Activated CD4-positive, alpha-beta memory T cell treated with anti-CD3 and anti-CD28 coated beads, Interleukin-2, amount 10 ng/mL, durations not matched to agents 7 days and 5 days (primary cell): ENCODE results near the gene BEAN1. TPM values are rescaled to one million over a fixed set of nuclear protein-coding genes. Genes with fewer than 3 reads are reported as not detected.

ENCODE experiments used
- CTCF ChIA-PET: fragments of 350-600 bp; sonication (Branson Sonifier 250); formaldehyde crosslinking; loops from one replicate; lab custom pipeline; 2021; ENCODE audit warnings: antibody characterized with exemption, inconsistent platforms; lab: Charles Lee
- POLR2A ChIA-PET: fragments of 350-600 bp; sonication (Branson Sonifier 250); formaldehyde crosslinking; loops from one replicate; lab custom pipeline; 2021; ENCODE audit warnings: antibody characterized with exemption; lab: Charles Lee
- DNase-seq: peaks from one replicate; pipeline ENCODE4 v3.0.0-alpha.2; 2020
- H3K27ac Mint-ChIP-seq: one replicate; pipeline ENCODE4 v1.8.0; 2021; ENCODE audit warnings: mild to moderate bottlenecking, mixed read lengths
- H3K27me3 Mint-ChIP-seq: one replicate; pipeline ENCODE4 v1.8.0; 2021; ENCODE audit warnings: mixed read lengths
- H3K36me3 Mint-ChIP-seq: one replicate; pipeline ENCODE4 v1.8.0; 2021; ENCODE audit warnings: low read depth, mixed read lengths
- H3K4me1 Mint-ChIP-seq: one replicate; pipeline ENCODE4 v1.8.0; 2021; ENCODE audit warnings: mixed read lengths
- H3K4me3 Mint-ChIP-seq: one replicate; pipeline ENCODE4 v1.8.0; 2021; ENCODE audit warnings: mild to moderate bottlenecking, mixed read lengths
- H3K9me3 Mint-ChIP-seq: one replicate; pipeline ENCODE4 v1.8.0; 2021; ENCODE audit warnings: mixed read lengths
- total RNA-seq, 2 experiments: library from RNA; stranded (reverse); gene quantifications; one replicate each; pipeline ENCODE4 v1.2.3, GENCODE V29; 2021

The BEAN1 gene
- total RNA-seq, 2 experiments from 2014 or later: not detected

DNA sequence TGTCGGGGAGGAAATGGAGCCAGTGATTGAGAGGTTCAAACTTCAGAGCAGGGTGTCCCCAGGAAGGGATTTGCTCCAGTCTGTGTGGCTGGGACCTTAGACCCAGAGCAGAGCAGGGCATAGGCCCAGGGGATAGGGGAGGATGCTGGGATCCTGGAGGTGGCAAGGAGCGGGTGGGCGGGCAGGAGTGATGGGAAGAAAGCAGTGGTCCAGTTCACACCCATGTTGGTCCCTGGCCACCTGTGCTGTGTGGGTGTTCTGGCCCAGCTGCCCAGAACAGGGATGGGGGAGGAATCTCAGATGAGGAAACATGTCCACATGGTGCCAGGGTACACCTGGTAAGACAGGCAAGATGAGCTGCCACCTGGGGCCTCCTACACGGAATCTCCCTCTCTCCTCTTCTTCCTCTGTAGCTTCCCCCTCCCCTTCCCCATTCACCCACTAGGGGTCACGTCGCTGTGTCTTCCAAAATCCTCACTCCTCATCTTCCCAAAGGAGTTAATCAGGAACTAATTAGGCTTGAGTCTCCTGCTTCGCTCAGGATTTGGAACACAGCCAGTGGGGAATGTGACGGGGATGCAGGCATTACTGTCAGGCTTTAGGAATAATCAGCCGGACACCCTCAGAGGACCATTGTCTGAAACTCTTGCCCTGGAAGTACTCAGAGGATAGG lies 2.3 kb downstream of the BEAN1 start:
- no peak for DNase-seq
- H3K27ac Mint-ChIP-seq: no peak overlapping the region
- H3K4me1 Mint-ChIP-seq: peaks cover 6% of the 10 kb centered on the region
- ChIA-PET CTCF (no interaction called here), POLR2A (no interaction called here)
- H3K27me3 Mint-ChIP-seq: peaks cover 73% of the 10 kb centered on the region
- no peaks in the 10 kb centered on the region for H3K9me3 Mint-ChIP-seq
- no peak overlapping the region for H3K4me3 Mint-ChIP-seq
- no peaks in the 10 kb centered on the region for H3K36me3 Mint-ChIP-seq

DNA sequence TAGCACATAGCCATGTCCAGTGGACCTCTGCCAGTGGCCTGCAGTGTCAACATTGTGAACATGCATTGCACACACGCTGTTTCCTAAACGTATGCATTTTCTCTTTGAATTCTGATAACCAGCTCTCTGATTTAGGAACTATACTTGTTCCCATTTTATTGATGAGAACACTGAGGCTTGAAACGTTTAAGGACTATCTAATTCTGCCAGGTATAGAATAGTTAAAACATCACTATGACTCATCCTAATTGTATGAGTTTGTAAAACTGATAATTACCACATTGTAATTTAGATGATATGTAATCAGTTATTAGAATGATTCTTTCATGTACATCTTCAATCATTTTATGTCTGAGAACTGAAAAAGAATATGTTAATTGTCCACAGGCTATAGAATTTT lies 3.1 kb downstream of the BEAN1 start:
- H3K27me3 Mint-ChIP-seq: peaks cover 66% of the 10 kb centered on the region
- no peak overlapping the region for H3K27ac Mint-ChIP-seq
- H3K4me1 Mint-ChIP-seq: peaks cover 6% of the 10 kb centered on the region
- ChIA-PET CTCF (no interaction called here), POLR2A (no interaction called here)
- DNase-seq: no peak
- no peaks in the 10 kb centered on the region for H3K9me3 Mint-ChIP-seq
- H3K36me3 Mint-ChIP-seq: no peaks in the 10 kb centered on the region
- no peak overlapping the region for H3K4me3 Mint-ChIP-seq

DNA sequence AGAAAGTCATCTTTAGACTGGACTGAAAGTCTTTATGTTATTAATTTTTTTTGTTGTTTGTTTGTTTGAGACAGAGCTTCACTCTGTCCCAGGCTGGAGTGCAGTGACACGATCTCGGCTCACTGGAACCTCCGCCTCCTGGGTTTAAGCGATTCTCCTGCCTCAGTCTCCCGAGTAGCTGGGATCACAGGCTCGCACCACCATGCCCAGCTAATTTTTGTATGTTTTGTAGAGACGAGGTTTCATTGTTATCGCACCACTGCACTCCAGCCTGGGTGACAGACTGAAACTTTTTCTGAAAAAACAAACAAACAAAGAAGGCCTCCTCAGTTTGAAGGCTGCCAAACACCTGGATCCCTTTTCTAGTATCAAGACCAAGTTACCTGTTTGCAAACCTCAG lies 4.7 kb downstream of the BEAN1 start:
- no peak overlapping the region for H3K27ac Mint-ChIP-seq
- H3K9me3 Mint-ChIP-seq: no peaks in the 10 kb centered on the region
- no peak overlapping the region for H3K4me3 Mint-ChIP-seq
- DNase-seq: no peak
- POLR2A ChIA-PET: no interaction called here
- H3K4me1 Mint-ChIP-seq: peaks cover 4% of the 10 kb centered on the region
- peaks cover 54% of the 10 kb centered on the region for H3K27me3 Mint-ChIP-seq
- CTCF ChIA-PET: no interaction called here
- no peaks in the 10 kb centered on the region for H3K36me3 Mint-ChIP-seq

DNA sequence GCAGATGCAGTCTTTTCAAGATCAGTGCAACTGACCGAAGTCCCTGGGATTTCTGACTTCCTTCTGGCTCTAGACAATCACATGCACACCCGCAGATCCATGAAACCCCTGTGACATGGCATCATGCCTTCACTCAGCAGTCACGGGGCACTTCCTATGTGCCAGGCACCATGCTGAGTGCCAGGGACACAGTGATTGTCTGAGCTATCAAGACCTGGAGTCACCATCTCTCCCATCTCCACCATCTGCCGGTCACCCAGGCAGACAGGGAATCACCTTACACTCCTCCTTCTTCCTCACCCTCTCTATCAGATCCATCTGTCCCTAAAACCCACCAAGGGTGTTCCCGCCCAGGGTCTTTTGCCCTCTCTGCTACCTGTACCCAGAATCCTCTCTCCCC lies 5.3 kb downstream of the BEAN1 start:
- CTCF ChIA-PET: no interaction called here
- Mint-ChIP-seq H3K4me3 (no peak overlapping the region), H3K4me1 (peaks cover 4% of the 10 kb centered on the region), H3K27ac (no peak overlapping the region), H3K27me3 (peaks cover 54% of the 10 kb centered on the region), H3K9me3 (no peaks in the 10 kb centered on the region), H3K36me3 (no peaks in the 10 kb centered on the region)
- POLR2A ChIA-PET: interaction anchor here (0.9 kb wide), 1 partner anchor 10 kb away, joined by 3 read pairs; no protein-coding TSS in a partner anchor
- DNase-seq: no peak

DNA sequence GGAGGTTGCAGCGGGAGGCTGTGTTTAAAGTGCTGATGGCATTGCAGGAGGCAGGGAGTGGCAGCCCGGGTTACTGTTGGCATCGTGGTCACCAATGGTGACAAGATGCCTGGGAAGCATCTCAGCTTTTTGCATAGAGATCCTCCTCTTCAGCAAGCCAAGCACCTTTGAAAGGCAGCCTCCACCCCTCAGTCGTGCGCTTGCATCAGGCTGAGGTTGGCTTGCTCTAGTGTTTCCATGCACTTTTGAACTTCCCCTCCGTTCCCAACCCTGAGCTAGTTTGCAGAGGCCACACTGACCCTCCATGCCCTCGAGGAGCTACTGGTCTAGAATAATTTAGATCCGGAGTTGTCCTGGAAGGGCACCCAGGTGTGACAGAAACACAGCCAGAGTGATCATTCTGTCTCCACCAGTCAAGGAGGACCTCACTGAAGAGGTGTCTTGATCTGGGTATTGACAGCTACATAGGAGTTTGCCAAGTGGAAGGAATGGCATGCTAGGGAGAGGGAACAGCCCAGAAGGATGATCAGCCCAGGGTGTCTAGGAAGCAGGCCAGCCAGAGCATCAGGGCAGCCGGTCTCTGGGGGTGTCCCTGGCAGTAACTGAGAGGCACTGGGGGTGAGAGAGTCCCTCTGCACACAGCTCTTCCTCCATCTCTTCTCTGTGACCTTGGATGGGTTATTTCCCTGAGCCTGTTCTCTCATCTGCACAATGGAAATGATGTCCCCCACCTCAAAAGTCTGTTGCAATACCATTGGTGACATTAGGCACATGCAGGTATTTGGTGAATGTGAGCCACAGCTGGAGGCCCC lies 7.7 kb downstream of the BEAN1 start:
- Mint-ChIP-seq H3K9me3 (no peaks in the 10 kb centered on the region), H3K4me1 (no peaks in the 10 kb centered on the region), H3K27ac (no peak overlapping the region), H3K36me3 (no peaks in the 10 kb centered on the region), H3K4me3 (no peak overlapping the region), H3K27me3 (peaks cover 32% of the 10 kb centered on the region)
- no peak for DNase-seq
- ChIA-PET POLR2A (no interaction called here), CTCF (no interaction called here)

DNA sequence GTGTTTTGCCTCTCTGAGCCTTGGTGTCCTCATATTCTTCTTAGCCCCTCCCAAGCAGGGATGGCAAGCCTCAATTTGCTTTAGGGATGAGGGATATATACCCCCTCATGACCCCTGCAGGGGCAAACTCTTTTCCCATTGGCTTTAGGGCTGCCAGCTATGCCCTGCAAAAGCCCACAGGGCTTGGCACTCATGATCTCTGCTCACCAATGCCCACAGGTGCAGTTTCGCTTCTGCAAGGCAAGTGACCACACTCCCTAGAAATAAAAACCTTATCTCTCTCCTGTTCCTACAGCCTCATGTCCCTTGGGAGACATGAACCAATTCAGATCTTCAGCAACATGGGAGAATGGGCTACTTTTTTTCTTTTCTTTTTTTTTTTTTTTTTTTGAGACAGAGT lies 8.8 kb downstream of the BEAN1 start:
- Mint-ChIP-seq H3K27me3 (peaks cover 28% of the 10 kb centered on the region), H3K4me1 (no peaks in the 10 kb centered on the region), H3K36me3 (no peaks in the 10 kb centered on the region), H3K9me3 (no peaks in the 10 kb centered on the region), H3K4me3 (no peak overlapping the region), H3K27ac (no peak overlapping the region)
- no peak for DNase-seq
- CTCF ChIA-PET: no interaction called here
- POLR2A ChIA-PET: no interaction called here

DNA sequence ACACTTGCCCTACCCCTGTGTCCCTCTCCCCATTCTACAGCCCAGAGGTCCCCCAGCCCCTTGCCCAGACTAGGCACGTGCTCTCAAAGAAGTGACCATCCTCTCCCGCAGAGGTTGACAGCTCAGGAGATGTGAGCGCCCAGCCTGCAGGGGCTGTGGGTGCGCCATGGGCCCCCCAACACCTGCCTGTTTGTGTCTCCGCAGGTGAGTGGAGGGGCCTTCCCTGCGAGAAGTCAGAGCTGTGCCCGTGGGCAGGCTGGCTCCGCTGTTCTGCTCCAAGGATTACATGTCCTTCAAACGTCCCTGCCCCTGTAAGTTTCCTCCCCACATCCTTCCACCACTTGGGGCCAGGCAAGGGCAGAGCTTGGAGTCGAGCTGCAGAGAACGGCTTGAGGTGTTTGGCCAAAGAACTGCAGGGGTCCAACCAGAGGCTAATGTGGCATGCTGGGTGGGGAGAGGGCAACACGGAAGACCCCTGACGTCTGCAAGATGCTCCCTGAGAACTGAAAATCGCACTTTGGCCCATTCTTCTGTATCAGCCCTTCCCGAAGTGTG lies 10.4 kb downstream of the BEAN1 start:
- DNase-seq: no peak
- CTCF ChIA-PET: interaction anchor here (0.5 kb wide), 1 partner anchor 51 kb away, joined by 3 read pairs; no protein-coding TSS in a partner anchor
- no peaks in the 10 kb centered on the region for H3K36me3 Mint-ChIP-seq

DNA sequence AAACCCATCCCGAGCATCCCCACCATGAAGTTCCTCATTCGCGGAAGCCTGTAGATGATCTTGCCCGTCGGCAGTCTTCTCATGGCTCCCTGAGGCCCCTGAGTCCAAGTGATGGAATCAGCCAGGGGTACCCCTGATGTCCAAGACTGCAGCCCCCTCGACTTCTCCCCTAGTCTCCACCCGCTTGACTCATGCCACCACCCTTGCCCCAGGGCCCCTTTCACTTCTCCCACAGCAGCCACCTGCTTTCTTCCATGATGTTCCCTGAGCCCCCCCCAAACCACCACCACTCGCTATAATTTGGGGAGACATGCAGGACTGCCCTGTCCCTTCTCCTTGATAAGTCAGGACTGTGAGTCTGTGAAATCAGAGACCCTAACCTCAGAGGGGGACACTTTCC lies 11.4 kb downstream of the BEAN1 start:
- ChIA-PET POLR2A (no interaction called here), CTCF (no interaction called here)
- H3K27ac Mint-ChIP-seq: no peak overlapping the region
- H3K27me3 Mint-ChIP-seq: peaks cover 8% of the 10 kb centered on the region
- no peaks in the 10 kb centered on the region for H3K36me3 Mint-ChIP-seq
- H3K4me3 Mint-ChIP-seq: no peak overlapping the region
- H3K4me1 Mint-ChIP-seq: no peaks in the 10 kb centered on the region
- DNase-seq: no peak
- H3K9me3 Mint-ChIP-seq: no peaks in the 10 kb centered on the region

More for the DNA sequence above, 10.4 kb downstream of the BEAN1 start:
- Mint-ChIP-seq H3K4me3 (no peak overlapping the region), H3K9me3 (no peaks in the 10 kb centered on the region), H3K27me3 (peaks cover 15% of the 10 kb centered on the region), H3K4me1 (no peaks in the 10 kb centered on the region), H3K27ac (no peak overlapping the region)
- POLR2A ChIA-PET: no interaction called here

DNA sequence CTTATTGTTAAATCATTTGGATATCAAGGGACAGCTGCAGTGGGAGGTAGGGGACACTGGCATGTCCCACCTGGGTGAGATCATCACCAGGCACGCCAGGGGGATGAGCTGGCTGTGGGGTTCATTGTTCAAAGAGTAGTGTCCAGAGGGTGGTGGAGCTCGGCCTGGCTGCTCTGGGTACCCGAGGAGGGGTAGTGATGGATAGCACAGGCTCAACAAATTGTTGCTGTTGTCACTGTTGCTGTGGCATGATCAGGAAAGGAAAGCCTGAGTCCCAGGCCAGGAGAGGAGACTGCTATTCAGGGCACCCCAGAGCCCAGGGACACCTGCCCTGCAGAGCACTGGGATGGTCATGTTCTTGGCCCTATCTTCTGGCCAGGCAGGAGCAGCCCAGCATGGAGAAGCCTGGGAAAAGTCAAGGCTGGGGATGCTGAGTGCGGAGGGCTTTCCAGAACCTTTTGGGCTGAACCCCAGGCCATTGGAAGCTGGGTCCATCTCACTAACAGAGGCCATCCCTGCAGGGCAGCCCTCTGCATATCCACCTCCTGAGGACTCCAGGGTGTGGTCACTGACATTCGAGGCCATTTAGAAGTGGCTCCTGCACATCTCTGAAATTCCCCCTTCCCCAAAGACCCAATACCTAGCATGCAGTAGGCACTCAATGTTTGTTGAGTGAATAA lies 12.1 kb downstream of the BEAN1 start:
- ChIA-PET CTCF (interaction anchor here (1.2 to 1.5 kb wide), 2 partner anchors 16 to 32 kb away, joined by 3 to 4 read pairs; no protein-coding TSS in a partner anchor), POLR2A (no interaction called here)
- no peak for DNase-seq
- Mint-ChIP-seq H3K27me3 (peaks cover 12% of the 10 kb centered on the region), H3K27ac (no peak overlapping the region), H3K4me1 (no peaks in the 10 kb centered on the region), H3K36me3 (no peaks in the 10 kb centered on the region), H3K9me3 (no peaks in the 10 kb centered on the region), H3K4me3 (no peak overlapping the region)

DNA sequence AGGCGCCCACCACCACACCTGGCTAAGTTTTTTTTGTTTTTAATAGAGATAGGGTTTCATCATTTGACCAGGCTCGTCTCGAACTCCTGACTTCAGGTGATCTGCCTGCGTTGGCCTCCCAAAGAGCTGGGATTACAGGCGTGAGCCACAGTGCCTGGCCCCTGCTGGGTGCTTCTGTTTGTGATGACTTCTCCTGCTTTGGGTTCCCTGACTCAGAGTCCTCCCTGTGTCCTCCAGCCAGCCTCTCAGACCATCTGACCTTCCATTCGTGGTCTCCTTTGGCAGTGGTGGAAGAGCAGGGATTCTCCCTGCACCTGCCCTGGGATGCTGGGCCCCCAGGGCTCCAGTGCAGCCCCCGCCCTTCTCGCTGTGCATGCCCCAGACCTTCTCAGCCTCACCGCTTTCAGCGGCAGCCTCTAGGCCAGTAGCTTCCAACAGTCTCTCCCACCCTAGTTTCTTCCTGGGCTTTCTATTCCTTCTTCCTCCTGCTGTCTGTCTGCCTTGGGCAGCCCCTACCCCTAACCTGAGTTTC lies 13.2 kb downstream of the BEAN1 start:
- no peak overlapping the region for H3K4me3 Mint-ChIP-seq
- H3K9me3 Mint-ChIP-seq: no peaks in the 10 kb centered on the region
- POLR2A ChIA-PET: no interaction called here
- H3K27ac Mint-ChIP-seq: no peak overlapping the region
- DNase-seq: no peak
- H3K36me3 Mint-ChIP-seq: no peaks in the 10 kb centered on the region
- CTCF ChIA-PET: interaction anchor here (1.2 to 1.5 kb wide), 2 partner anchors 15 to 34 kb away, joined by 3 to 4 read pairs; no protein-coding TSS in a partner anchor
- peaks cover 14% of the 10 kb centered on the region for H3K27me3 Mint-ChIP-seq
- H3K4me1 Mint-ChIP-seq: no peaks in the 10 kb centered on the region

DNA sequence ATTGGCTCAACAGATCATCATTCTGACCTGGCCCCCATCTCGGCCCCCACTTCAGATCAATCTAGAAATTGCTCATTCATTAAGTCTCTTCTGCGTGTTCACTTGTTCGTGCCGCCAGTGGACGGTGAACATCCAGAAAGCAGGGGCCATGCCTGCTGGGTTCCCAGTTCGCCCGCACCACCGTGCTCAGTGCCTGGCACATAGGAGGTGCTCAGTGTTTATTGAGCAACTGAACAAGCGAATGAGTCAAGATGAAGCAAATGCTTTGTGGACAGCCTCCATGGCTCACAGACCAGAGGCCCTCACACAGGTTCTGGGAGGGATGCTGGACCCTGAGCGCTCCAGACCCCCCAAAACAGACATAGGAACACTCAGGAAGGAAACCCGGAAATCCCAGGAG lies 13.9 kb downstream of the BEAN1 start:
- no peaks in the 10 kb centered on the region for H3K36me3 Mint-ChIP-seq
- POLR2A ChIA-PET: no interaction called here

DNA sequence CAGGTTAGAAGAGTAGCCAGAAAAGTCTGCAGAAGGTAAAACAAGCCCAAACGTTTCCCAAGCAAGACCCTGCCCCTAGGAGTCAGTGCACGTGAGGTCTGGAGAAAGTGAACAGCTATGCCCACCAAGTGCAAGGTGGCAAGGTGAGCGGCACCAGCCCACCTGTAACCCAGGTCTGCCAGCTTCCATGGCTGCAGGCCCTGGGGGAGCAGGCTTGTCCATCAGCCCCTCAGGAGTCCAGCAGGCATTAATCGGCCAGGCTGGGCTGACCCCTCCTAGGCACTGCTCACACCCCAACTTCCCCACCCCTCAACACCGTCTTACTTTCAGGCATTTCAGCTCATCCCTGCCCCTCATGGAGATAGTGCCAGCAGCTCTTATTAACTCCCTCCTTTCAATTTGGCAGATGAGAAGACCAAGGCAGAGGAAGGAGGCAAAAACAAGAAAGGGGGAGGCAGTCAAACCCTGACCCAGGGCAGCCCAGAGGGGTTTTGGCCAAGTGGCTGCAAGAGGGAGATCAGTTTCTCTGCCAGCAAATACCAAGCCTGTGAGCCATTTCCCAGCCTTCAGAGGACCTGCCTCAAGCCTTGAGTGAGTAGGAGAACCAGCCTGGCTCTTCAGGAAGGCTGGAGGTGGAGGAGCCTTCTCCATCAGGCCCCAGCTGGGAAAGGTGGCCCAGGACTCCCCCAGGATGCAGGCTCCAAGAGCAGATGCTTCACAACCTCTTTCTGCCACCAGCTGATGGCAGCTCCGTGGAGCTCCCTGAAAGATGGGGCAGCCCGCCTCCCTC lies 14.7 kb downstream of the BEAN1 start:
- peaks cover 25% of the 10 kb centered on the region for H3K27me3 Mint-ChIP-seq
- ChIA-PET CTCF (interaction anchor here (0.6 kb wide), 1 partner anchor 878 kb away, joined by 3 read pairs; no protein-coding TSS in a partner anchor), POLR2A (interaction anchor here (1.2 kb wide), 1 partner anchor 9 kb away, joined by 3 read pairs; no protein-coding TSS in a partner anchor)
- no peak overlapping the region for H3K4me3 Mint-ChIP-seq
- no peak for DNase-seq
- no peaks in the 10 kb centered on the region for H3K36me3 Mint-ChIP-seq
- H3K9me3 Mint-ChIP-seq: no peaks in the 10 kb centered on the region
- H3K27ac Mint-ChIP-seq: no peak overlapping the region
- no peaks in the 10 kb centered on the region for H3K4me1 Mint-ChIP-seq

More for the DNA sequence above, 13.9 kb downstream of the BEAN1 start:
- H3K4me3 Mint-ChIP-seq: no peak overlapping the region
- CTCF ChIA-PET: no interaction called here
- H3K27me3 Mint-ChIP-seq: peaks cover 18% of the 10 kb centered on the region
- no peak overlapping the region for H3K27ac Mint-ChIP-seq
- DNase-seq: no peak
- no peaks in the 10 kb centered on the region for H3K9me3 Mint-ChIP-seq
- no peaks in the 10 kb centered on the region for H3K4me1 Mint-ChIP-seq
